MCF 10A (cell line): ENCODE results near the gene TCF7L2. TPM values are rescaled to one million over a fixed set of nuclear protein-coding genes. Genes with fewer than 3 reads are reported as not detected.
A peak's percentile ranks its signal among the peaks of the same experiment; 100 is the strongest.

Experiments used
- BruUV-seq: library from RNA; stranded (reverse); fragments of 400-500 nt; replicated peaks from 2 replicates; lab custom pipeline; 2021; lab: Mats Ljungman, UMichigan
- CTCF ChIA-PET: fragments of 300-600 bp; sonication (Branson Sonifier 250); formaldehyde crosslinking; extraction: SDS; loops from one replicate; lab custom pipeline; 2021; ENCODE audit warnings: antibody characterized with exemption, inconsistent platforms; lab: Yijun Ruan, JAX
- POLR2A ChIA-PET: fragments of 300-600, 350-650 bp; sonication (Branson Sonifier 250); formaldehyde crosslinking; extraction: SDS; loops from one replicate; lab custom pipeline; 2020; ENCODE audit warnings: antibody characterized with exemption, inconsistent platforms; lab: Yijun Ruan, JAX
- DNase-seq: peaks from one replicate; pipeline ENCODE4 v3.0.0-alpha.2; 2018; ENCODE audit not compliant: unreplicated experiment
- H3K27ac Mint-ChIP-seq: one replicate; pipeline ENCODE4 v1.8.0; 2022; ENCODE audit warnings: mild to moderate bottlenecking, low read depth, mixed read lengths; ENCODE audit not compliant: unreplicated experiment
- H3K27me3 Mint-ChIP-seq: one replicate; pipeline ENCODE4 v1.8.0; 2022; ENCODE audit warnings: mixed read lengths; ENCODE audit not compliant: insufficient read depth, unreplicated experiment
- H3K36me3 Mint-ChIP-seq: one replicate; pipeline ENCODE4 v1.8.0; 2022; ENCODE audit warnings: mild to moderate bottlenecking, moderate library complexity, mixed read lengths; ENCODE audit not compliant: insufficient read depth, unreplicated experiment
- H3K4me1 Mint-ChIP-seq: one replicate; pipeline ENCODE4 v1.8.0; 2022; ENCODE audit warnings: mixed read lengths; ENCODE audit not compliant: insufficient read depth, unreplicated experiment
- H3K4me3 Mint-ChIP-seq: one replicate; pipeline ENCODE4 v1.8.0; 2022; ENCODE audit warnings: mild to moderate bottlenecking, moderate library complexity, mixed read lengths; ENCODE audit not compliant: unreplicated experiment
- H3K9me3 Mint-ChIP-seq: one replicate; pipeline ENCODE4 v1.8.0; 2022; ENCODE audit warnings: mixed read lengths; ENCODE audit not compliant: unreplicated experiment
- intact Hi-C: fragments of 100-400 bp; cut with micrococcal nuclease; formaldehyde crosslinking; loops from 2 replicates; pipeline ENCODE4 v1.14.1; 2022
- total RNA-seq: library from RNA; stranded (reverse); gene quantifications from 2 replicates; pipeline ENCODE4 v1.2.3, GENCODE V29; 2022
- TF ChIP-seq, protein P1 (sequence below): fragments of 200-600 bp; IDR thresholded peaks from one replicate; pipeline ENCODE4 v1.8.0; 2022; ENCODE audit warnings: antibody characterized with exemption, mild to moderate bottlenecking; ENCODE audit not compliant: unreplicated experiment

The TCF7L2 gene
- total RNA-seq, 1 experiment from 2014 or later, result 25.2 TPM

DNA sequence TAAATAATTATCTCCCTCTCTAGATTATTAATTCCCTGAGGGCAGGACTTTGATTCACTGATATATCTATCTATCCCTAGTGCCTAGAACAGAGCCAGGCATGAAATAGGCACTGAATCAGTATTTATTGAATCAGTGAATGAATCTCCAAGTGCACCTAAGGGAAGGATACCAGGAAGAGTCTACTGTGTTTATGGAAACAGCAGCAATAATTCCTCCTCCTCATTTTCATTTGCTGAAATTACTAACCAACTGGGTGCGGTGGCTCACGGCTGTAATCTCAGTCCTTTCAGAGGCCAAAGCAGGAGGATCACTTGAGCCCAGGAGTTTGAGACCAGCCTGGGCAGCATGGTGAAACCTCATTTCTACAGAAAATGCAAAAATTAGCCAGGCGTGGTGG is 161.2 kb downstream of the TCF7L2 start:
- no peak overlapping the region for H3K27ac Mint-ChIP-seq
- intact Hi-C loops, result loop anchor here (5.0 kb wide), 2 partner anchors 54 to 159 kb away; partner anchors contain the start of gene TCF7L2
- no peaks in the 10 kb centered on the region for H3K27me3 Mint-ChIP-seq
- H3K36me3 Mint-ChIP-seq, result peaks cover 10% of the 10 kb centered on the region
- no TSS peak for BruUV-seq
- DNase-seq, result no peak
- ChIA-PET POLR2A (interaction anchor here (0.5 to 1.8 kb wide), 16 partner anchors 9 to 949 kb away, joined by 3 to 7 read pairs (median 4); partner anchors contain the start of gene TCF7L2), CTCF (interaction anchor here (0.7 to 1.9 kb wide), 6 partner anchors 12 to 102 kb away, joined by 3 to 8 read pairs (median 4); no protein-coding TSS in a partner anchor)
- H3K4me1 Mint-ChIP-seq, result peaks cover 7% of the 10 kb centered on the region
- H3K9me3 Mint-ChIP-seq, result no peaks in the 10 kb centered on the region
- H3K4me3 Mint-ChIP-seq, result no peak overlapping the region
- TF ChIP-seq, protein P1, sequence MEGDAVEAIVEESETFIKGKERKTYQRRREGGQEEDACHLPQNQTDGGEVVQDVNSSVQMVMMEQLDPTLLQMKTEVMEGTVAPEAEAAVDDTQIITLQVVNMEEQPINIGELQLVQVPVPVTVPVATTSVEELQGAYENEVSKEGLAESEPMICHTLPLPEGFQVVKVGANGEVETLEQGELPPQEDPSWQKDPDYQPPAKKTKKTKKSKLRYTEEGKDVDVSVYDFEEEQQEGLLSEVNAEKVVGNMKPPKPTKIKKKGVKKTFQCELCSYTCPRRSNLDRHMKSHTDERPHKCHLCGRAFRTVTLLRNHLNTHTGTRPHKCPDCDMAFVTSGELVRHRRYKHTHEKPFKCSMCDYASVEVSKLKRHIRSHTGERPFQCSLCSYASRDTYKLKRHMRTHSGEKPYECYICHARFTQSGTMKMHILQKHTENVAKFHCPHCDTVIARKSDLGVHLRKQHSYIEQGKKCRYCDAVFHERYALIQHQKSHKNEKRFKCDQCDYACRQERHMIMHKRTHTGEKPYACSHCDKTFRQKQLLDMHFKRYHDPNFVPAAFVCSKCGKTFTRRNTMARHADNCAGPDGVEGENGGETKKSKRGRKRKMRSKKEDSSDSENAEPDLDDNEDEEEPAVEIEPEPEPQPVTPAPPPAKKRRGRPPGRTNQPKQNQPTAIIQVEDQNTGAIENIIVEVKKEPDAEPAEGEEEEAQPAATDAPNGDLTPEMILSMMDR, result no peak

DNA sequence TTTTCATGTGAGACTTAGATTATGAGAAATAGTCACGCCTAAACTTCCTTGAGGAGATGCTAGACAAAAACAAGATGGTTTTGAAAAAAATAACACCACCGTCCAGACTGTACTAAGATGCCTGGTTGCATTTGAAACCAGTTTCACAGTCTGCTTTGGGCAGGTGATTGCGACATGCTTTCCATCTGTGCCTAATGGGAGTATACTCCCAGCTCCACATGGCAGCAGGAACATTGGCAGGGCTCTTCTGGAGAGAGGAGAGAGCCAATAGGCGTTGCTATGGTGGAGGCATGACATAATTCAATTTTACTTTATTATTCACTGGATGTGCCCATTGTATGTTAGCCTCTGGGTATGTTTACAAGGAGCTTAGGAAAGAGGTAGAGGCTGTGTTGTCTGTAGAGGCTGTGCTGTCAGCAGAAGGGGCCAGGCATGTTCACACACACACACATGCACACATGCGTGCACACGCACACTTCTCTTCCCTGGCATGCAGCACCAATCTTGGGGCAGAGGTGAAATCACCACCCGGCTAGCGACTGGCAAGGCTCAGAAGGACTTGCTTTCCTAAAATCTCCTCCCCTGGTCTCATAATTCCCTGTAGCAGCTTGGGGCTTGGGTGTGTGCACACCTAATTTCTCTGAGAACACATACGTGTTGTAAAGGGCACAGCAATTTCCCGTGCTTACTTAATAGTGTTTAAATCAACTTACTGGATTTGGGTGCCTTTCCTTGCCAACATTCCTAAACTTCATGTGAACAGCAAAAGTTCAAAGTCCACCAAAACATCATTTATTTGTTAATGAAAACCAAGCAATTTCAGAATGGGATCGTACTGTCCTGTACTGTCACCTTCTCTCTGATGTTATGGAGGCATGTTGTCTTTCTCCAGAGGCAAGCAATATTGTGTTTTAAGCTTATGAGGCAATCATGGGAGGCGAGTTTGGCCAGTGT is 162.1 kb downstream of the TCF7L2 start:
- BruUV-seq, result no TSS peak
- no peak overlapping the region for H3K4me3 Mint-ChIP-seq
- peak; percentile 91 for DNase-seq
- ChIA-PET CTCF (interaction anchor here (0.6 to 1.9 kb wide), 5 partner anchors 13 to 262 kb away, joined by 3 to 8 read pairs (median 3); no protein-coding TSS in a partner anchor), POLR2A (interaction anchor here (0.5 to 1.8 kb wide), 13 partner anchors 10 to 950 kb away, joined by 3 to 9 read pairs (median 5); partner anchors contain the start of gene TCF7L2)
- intact Hi-C loops, result loop anchor here (5.0 kb wide), 2 partner anchors 55 to 160 kb away; partner anchors contain the start of gene TCF7L2
- TF ChIP-seq, protein P1, result no peak
- no peak overlapping the region for H3K27ac Mint-ChIP-seq
- no peaks in the 10 kb centered on the region for H3K27me3 Mint-ChIP-seq
- no peaks in the 10 kb centered on the region for H3K4me1 Mint-ChIP-seq
- no peaks in the 10 kb centered on the region for H3K9me3 Mint-ChIP-seq
- peaks cover under 1% of the 10 kb centered on the region for H3K36me3 Mint-ChIP-seq

DNA sequence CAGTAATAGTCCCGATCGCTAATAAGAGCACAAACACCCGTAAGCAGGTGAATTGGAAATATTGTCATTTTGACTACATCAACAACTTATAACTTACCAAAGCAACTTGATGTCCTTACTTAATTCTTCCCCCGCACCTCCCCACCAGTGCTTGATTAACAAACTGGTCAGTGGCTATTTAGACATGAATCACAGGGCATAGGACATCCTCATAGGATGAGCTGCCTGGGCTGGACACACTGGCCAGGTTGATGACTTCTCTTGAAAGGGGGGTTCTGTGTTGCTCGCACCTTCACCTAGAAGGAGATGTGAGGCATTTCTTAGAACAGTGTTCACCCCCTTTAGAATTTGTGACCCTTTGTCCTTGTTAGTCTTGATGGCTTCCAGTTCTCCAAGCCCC is 163.2 kb downstream of the TCF7L2 start:
- ChIA-PET POLR2A (interaction anchor here (1.8 kb wide), 1 partner anchor 20 kb away, joined by 6 read pairs; no protein-coding TSS in a partner anchor), CTCF (interaction anchor here (1.9 kb wide), 1 partner anchor 14 kb away, joined by 7 read pairs; no protein-coding TSS in a partner anchor)
- no peak overlapping the region for H3K27ac Mint-ChIP-seq
- no peaks in the 10 kb centered on the region for H3K36me3 Mint-ChIP-seq
- TF ChIP-seq, protein P1, result no peak
- H3K9me3 Mint-ChIP-seq, result no peaks in the 10 kb centered on the region
- no peak overlapping the region for H3K4me3 Mint-ChIP-seq
- DNase-seq, result no peak
- intact Hi-C loops, result loop anchor here (5.0 kb wide), 2 partner anchors 56 to 161 kb away; partner anchors contain the start of gene TCF7L2
- no TSS peak for BruUV-seq
- no peaks in the 10 kb centered on the region for H3K4me1 Mint-ChIP-seq
- no peaks in the 10 kb centered on the region for H3K27me3 Mint-ChIP-seq

DNA sequence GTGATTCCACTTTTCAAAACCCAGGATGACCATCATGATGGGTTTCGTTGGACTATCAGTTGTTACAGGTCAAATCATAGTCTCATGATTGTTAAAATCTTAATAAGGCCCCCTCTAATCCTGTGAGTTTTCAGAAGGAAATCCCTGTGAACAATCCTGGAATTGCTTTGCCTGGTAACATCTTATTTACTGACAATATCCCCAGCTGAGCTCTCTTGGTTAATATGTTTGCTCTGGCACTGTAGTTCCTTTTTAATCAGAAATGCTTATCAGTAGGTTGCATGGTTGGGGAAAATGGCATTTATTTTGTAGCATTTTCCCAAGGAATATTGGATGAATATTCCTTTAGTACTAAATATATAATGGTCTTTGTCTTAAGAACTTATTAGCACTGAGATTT is 163.9 kb downstream of the TCF7L2 start:
- H3K27ac Mint-ChIP-seq, result no peak overlapping the region

More for the DNA sequence above, 163.9 kb downstream of the TCF7L2 start:
- CTCF ChIA-PET, result interaction anchor here (0.5 kb wide), 1 partner anchor 127 kb away, joined by 3 read pairs; no protein-coding TSS in a partner anchor
- POLR2A ChIA-PET, result no interaction called here
- H3K4me3 Mint-ChIP-seq, result no peak overlapping the region
- H3K36me3 Mint-ChIP-seq, result no peaks in the 10 kb centered on the region
- intact Hi-C loops, result loop anchor here (5.0 kb wide), 2 partner anchors 57 to 162 kb away; partner anchors contain the start of gene TCF7L2
- no peaks in the 10 kb centered on the region for H3K27me3 Mint-ChIP-seq
- no peaks in the 10 kb centered on the region for H3K9me3 Mint-ChIP-seq
- BruUV-seq, result no TSS peak
- DNase-seq, result no peak
- H3K4me1 Mint-ChIP-seq, result no peaks in the 10 kb centered on the region
- TF ChIP-seq, protein P1, result no peak
